HCT116 (cell line): ENCODE results near the gene TDRD12.

Experiments
- CEBPB ChIP-seq: IDR thresholded peaks from 2 replicates; pipeline ENCODE4 v1.6.1; 2012; ENCODE audit warnings: low read depth
- EZH2phosphoT487 ChIP-seq: fragments of 200-600 bp; IDR thresholded peaks from 2 replicates; pipeline ENCODE4 v1.6.1; 2018; ENCODE audit warnings: antibody characterized with exemption, borderline replicate concordance
- FOSL1 ChIP-seq: IDR thresholded peaks from 2 replicates; pipeline ENCODE4 v1.6.1; 2012; ENCODE audit warnings: low read depth
- JUND ChIP-seq: IDR thresholded peaks from 2 replicates; pipeline ENCODE4 v1.6.1; 2012
- POLR2A ChIP-seq: IDR thresholded peaks from 2 replicates; pipeline ENCODE4 v1.7.0; 2011; ENCODE audit warnings: borderline replicate concordance; ENCODE audit not compliant: insufficient read depth, insufficient read length; ENCODE audit errors: extremely low read depth
- SIN3A ChIP-seq: IDR thresholded peaks from 2 replicates; pipeline ENCODE4 v1.6.1; 2012; ENCODE audit warnings: low read depth
- SRF ChIP-seq: IDR thresholded peaks from 2 replicates; pipeline ENCODE4 v1.6.1; 2012; ENCODE audit warnings: low read depth
- TCF7L2 ChIP-seq: IDR thresholded peaks from 2 replicates; pipeline ENCODE4 v1.7.0; 2011; ENCODE audit warnings: borderline replicate concordance, inconsistent platforms; ENCODE audit not compliant: insufficient read depth, insufficient read length; ENCODE audit errors: extremely low read depth
- ZNF274 ChIP-seq: fragments of 200-500 bp; sonication (Bioruptor generic); IDR thresholded peaks from 2 replicates; pipeline ENCODE4 v1.6.1; 2014; ENCODE audit warnings: mild to moderate bottlenecking, low read depth, low read length, inconsistent platforms
- TF ChIP-seq, protein P1 (sequence below): IDR thresholded peaks from 2 replicates; pipeline ENCODE4 v1.6.1; 2012
- TF ChIP-seq, protein P2 (sequence below), 3 experiments: fragments of 200-600 bp in 1 of 3; sonication (generic) in 1 of 3; IDR thresholded peaks in 2 of 3; conservative IDR thresholded peaks in 1 of 3; 2 replicates each; pipeline ENCODE4 v1.5.1; 2012 to 2017; ENCODE audit warnings: low read depth in 2 of 3, low read length in 2 of 3, antibody characterized with exemption in 1 of 3, borderline replicate concordance in 1 of 3, control low read depth in 1 of 3, mild to moderate bottlenecking in 1 of 3, mixed read lengths in 1 of 3, mixed run types in 1 of 3, moderate library complexity in 1 of 3; ENCODE audit not compliant: insufficient read depth in 1 of 3
- TF ChIP-seq, protein P3 (sequence below): IDR thresholded peaks from 2 replicates; pipeline ENCODE4 v1.6.1; 2012

DNA sequence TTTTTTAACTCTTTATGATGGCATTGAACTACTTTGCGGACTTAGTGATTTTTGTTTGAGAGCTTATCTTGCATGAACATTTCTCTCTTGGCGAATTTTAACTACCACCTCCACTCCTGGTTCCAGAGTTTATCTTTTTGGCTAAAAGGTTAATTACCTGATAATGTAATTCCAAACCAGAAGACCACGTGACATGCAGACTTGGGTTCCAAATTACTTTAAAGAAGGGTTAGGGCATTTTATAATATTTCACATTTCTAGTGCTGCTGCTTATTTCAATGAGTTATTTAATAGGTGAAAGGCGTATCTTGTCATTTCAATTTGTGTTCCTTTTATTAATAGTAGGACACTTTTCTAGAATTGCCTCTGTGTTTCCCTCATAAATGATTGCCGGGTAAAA is 52.0 kb downstream of the TDRD12 start:
- TF ChIP-seq, protein P1, sequence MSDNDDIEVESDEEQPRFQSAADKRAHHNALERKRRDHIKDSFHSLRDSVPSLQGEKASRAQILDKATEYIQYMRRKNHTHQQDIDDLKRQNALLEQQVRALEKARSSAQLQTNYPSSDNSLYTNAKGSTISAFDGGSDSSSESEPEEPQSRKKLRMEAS: no peak
- no peak for TF ChIP-seq EZH2phosphoT487
- TF ChIP-seq POLR2A: no peak
- TF ChIP-seq SIN3A: no peak
- no peak for TF ChIP-seq FOSL1
- TF ChIP-seq, protein P2, sequence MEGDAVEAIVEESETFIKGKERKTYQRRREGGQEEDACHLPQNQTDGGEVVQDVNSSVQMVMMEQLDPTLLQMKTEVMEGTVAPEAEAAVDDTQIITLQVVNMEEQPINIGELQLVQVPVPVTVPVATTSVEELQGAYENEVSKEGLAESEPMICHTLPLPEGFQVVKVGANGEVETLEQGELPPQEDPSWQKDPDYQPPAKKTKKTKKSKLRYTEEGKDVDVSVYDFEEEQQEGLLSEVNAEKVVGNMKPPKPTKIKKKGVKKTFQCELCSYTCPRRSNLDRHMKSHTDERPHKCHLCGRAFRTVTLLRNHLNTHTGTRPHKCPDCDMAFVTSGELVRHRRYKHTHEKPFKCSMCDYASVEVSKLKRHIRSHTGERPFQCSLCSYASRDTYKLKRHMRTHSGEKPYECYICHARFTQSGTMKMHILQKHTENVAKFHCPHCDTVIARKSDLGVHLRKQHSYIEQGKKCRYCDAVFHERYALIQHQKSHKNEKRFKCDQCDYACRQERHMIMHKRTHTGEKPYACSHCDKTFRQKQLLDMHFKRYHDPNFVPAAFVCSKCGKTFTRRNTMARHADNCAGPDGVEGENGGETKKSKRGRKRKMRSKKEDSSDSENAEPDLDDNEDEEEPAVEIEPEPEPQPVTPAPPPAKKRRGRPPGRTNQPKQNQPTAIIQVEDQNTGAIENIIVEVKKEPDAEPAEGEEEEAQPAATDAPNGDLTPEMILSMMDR (IDR thresholded peaks at IDR 0.05 in 2 of 3, conservative IDR thresholded peaks at IDR 0.05 in 1 of 3; ENCODE audit: borderline replicate concordance in 1 of 3, insufficient read depth in 1 of 3, low read depth in 2 of 3, low read length in 2 of 3): no peak
- TF ChIP-seq SRF: no peak
- TF ChIP-seq CEBPB: no peak
- no peak for TF ChIP-seq TCF7L2
- TF ChIP-seq JUND: no peak
- TF ChIP-seq, protein P3, sequence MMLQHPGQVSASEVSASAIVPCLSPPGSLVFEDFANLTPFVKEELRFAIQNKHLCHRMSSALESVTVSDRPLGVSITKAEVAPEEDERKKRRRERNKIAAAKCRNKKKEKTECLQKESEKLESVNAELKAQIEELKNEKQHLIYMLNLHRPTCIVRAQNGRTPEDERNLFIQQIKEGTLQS: no peak
- TF ChIP-seq ZNF274: no peak
